ENCODE results near the gene CST5.
"Not testable (repeated sequence)": the region's sequence is repeated elsewhere in the genome, so short reads cannot be mapped to it uniquely, and the experiment has no call there.

The CST5 gene

GRCh38 chr20:23832775-23833513 is 46.6 kb downstream of the CST5 start:
- no peak for FAIRE-seq

DNA sequence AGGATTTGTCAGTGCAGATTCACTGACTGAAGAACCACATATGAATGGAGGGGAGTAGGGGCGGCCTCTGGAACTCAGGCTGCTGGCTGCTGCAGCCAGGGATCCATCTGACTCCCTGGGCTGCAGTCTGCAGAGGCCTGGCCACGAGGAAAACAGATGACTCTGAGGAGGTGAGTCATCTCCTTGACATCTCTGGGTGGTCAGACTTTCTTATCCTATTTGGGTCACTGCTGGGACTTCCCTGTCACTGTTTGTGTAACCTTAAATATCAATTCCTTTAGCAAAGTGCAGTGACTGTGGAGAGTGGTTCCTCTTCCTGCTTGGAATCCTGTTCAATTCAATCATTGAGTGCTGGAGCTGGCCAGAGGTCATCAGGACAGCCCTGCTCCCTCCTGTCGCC is 47.6 kb downstream of the CST5 start:
- FAIRE-seq = not testable (repeated sequence)

GRCh38 chr20:23826541-23827021 is 53.0 kb downstream of the CST5 start, which contains the start of gene CST2:
Gene CST2 (minus strand): TSS chr20:23826729. CDS start chr20:23826660, 69 bp downstream.
- no peak for FAIRE-seq
